GM04503 (cell line): ENCODE measurements around the gene TRIAP1.
"Not testable (repeated sequence)": the region's sequence is repeated elsewhere in the genome, so short reads cannot be mapped to it uniquely, and the experiment has no call there.

Source experiments
- DNase-seq: peaks from one replicate; pipeline ENCODE4 v3.0.0-alpha.2; 2012; ENCODE audit warnings: low read depth

The TRIAP1 gene

DNA sequence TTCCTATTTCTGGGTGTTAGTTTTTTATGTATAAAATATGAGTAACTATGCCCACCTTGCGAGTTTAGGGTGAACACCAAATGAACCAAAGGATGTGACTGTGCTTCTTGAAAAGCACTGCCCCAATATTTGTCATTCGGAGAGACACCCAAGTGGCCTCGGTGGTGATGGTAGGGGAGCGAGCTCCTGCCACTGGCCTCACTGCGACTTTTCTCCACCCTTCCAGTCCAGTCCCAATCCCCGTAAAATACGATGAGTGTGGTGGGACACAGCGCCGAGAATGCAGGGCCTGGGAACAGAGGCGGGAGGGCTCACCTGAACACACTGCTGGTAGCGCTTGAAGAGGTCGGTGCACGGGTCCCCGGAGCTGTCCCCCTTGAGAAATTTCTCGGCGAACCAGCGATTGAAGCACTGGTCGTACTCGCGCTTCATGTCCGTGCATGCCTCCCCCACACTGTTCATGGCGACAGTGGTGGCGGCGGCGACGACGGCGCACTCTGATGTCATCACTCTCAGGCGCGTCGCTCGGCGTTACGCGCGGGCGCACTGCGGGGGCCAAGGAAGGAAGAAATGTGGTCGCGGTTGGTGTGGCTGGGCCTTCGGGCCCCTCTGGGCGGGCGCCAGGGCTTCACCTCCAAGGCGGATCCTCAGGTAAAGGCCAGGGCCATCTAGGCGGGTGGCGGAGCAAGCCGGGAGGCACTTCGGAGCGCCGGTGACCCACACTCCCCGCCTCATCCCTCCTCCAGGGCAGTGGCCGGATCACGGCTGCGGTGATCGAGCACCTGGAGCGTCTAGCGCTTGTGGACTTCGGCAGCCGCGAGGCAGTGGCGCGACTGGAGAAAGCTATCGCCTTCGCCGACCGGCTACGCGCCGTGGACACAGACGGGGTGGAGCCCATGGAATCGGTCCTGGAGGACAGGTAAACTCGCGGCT is at the start of gene TRIAP1, which contains the start of gene GATC:
TRIAP1 (minus strand) TSS at position 474 of the 933 bp plus-strand sequence; CDS start at position 462, 12 bp downstream.
GATC (plus strand) TSS at position 534 of the 933 bp plus-strand sequence; CDS start at position 571, 37 bp downstream.
- DNase-seq, result no peak

GRCh38 chr12:120495186-120495730 is 49.1 kb upstream of the TRIAP1 start:
- no peak for DNase-seq

DNA sequence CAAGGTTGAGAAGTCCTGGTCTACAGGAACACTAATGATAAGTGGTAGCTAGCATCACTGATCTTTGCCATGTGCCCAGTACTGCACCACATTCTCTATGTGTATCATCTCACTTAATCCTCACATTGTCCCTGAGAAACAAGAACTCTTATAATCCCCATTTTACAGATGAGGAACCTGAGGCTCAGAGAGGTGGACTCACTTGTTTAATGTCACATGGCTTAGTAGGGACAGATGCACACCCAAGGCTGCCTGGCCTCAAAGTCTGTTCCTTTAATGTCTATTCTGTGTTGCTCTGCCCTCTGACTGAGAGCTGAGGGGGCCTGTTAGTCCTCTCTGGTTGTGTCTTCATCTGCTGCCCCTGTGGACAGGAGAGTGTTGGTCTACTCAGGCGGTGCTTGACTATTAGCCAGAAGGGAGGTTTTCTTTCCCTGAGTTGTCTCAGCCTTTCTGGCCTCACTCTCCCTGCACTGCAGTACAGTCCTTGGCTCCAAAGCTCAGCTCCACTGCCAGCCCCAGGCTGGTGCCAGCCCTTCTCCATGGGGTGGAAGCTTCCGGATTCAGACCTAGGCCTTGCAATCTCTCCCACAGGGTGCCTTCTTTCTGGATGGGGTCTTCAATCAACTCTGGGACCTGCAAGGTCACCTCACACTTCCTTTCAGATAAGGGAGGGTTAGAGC is 44.8 kb upstream of the TRIAP1 start:
- no peak for DNase-seq

GRCh38 chr12:120490325-120490724 is 44.1 kb upstream of the TRIAP1 start:
- DNase-seq, result no peak

- no peak for DNase-seq
Observed at GRCh38 chr12:120489018-120489417, 42.8 kb upstream of the TRIAP1 start.

DNA sequence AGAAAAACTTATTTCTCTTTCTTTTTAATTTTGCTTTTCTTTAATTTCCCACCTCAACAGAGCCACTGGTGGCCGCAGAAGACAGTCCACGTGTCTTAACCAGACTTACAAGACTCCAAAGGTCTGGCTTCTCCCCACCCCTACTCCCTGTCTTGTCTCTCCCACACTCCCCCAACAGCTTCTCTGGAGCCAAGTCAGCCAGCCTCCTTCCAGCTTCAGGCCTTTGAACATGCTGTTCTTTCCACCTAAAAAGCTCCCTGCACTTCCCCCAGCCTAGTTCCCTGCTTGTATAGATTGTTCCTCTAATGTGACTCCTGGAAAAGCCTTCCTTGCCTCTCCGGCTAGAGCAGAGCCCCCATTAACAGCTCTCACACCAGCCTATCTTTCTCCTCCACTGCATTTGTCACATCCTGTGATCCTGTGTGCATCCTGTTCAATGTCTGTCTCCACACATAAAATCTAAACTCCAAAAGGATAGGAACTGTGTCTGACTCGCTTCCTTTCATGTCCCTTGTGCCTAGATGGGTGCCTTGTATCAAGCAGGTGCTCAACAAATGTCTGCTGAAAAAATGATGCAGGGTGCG is 42.0 kb upstream of the TRIAP1 start:
- no peak for DNase-seq

- not testable (repeated sequence) for DNase-seq
Observed at GRCh38 chr12:120487552-120487951, 41.4 kb upstream of the TRIAP1 start.

DNA sequence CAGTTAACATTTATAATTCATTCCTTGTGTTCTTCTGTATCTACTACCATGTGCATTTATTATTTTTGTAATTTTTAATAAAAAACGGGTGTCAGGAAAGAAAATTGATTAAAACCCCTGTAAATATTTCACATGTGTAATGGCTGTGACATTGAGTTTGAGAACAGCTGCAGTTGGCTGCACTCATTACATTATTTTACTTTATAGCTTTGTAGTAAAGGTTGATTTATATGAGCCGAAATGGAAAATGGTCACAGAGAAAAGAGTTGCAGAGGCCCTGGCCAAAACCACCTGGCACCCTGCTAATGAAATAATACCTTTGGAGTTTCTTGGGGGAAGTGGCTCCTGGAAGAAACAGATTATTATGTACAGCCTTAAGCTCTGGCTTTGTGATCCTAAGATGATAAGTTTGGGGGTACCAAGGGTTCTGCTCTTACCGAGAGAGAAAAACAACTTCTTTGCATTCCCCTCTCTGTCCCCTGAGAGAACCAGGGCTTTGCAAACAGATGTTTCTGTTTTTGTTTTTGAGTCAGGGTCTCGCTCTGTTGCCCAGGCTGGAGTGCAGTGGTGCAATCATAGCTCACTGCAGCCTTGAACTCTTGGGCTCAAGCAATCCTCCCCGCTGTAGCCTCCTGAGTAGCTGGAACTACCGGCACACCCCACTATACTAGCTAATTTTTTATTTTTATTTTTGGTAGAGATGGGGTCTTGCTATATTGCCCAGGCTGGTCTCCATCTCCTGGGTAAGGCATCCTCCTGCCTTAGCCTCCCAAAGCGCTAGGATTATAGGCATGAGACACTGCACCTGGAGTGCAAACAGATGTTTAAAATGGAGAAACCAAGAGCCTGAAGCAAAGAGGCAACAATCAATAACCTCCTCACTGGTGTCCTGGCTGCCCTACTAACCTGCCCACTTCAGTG is 40.0 kb upstream of the TRIAP1 start:
- no peak for DNase-seq

DNA sequence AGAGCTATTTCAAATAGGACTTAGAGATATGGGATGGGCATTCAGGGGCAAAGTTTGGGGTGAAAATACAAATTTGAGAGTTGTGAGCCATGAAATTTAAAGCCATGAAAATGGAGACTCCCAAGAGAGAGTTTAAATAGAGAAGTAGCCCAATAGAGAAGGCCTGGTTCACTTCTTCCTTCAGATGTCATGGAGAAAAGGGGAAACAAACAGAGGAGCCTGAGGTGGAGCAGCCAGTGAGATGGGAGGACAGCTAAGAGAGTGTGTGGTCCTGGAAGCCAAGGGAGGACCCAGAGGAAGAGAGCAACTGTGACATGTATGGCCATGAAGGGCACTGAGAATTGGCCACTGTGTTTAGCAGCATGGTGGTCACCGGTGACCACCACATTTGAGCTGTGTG is 37.4 kb upstream of the TRIAP1 start:
- DNase-seq, result no peak

DNA sequence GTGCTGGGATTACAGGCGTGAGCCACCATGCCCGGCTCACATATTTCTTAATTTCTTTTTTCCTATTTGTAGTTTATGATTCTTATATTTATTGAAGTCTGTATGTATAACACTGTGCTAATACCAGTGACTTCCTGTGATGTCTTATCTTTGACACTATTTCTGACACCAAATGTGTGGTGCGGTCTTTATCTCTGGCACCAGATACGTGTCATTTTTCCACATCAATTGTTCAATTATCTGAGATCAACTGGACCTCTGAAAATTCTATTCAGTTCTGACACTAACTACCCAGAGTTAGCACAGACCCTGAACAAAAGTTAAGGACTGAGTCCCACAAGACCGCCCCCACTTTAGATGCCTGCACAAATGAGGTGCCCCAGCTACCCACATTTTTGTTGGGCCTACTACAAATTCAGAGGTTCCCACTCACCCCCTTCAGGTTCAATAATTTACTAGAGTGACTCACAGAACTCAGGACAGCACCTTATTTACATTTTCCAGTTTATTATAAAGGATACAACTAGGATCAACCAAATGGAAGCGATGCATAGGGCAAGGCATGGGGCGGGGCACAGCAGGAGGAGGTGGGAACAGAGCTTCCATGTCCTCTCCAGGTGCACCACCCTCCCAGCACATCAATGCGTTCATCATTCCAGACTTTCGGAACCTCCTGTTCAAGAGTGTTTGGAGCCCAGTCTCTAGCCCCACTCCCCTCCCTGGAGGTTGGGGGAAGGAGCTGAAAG is 35.0 kb upstream of the TRIAP1 start:
- DNase-seq, result no peak

DNA sequence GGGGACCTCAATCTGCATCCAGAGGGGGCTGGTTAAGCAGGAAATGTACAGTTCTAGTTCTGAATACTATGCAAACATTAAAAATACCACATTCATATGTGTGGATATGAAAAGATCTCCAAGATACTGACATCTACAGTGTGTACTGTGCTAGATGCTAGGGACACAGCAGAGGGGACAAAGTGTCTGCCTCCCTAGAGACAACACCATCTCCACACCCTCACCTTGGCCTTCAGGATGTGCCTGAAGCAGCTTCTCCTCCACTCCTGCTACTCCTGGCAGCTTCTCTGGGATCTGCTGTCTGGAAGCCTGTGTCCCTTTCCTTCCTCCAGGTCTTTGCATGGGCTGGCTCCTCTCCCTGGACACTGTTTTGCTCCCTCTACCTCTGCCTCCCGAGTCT is 34.0 kb upstream of the TRIAP1 start:
- no peak for DNase-seq

DNA sequence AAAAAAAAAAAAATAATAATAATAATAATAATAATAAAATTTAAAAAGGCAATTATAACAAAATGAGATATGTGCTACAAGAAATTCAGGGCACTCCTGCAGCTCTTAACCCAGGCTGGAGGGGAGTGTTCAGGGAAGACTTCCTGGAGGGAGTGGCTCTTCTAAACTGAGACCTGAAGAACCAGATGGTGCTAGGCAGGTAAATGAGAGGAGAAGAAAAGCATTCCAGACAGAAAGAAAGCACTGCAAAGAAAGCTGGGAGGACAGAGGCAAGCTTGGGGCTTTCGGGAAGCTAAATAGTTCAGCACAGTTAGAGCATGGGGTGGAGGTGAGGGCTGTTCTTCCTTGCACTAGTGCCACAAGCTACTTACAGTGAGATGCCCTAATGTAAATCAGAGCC is 33.3 kb upstream of the TRIAP1 start:
- DNase-seq, result no peak

DNA sequence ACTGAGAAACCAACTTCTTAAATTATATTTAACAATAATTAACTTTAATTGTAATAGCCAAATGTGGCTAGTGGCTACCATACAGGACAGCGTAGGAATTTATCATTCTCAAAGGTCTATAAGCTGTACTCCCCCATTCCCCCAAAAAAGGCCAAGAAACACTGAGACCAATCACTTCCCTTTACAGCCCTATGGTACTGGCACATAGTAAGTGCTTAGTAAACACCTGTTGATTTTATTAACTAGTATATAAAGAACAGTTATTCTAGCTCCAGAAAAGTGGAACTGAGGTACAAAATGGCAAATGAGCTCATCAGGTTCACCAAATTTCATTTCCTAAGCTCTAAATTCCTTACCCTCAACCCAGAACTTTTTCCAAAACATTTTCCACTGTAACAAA is 29.5 kb upstream of the TRIAP1 start:
- DNase-seq, result no peak

DNA sequence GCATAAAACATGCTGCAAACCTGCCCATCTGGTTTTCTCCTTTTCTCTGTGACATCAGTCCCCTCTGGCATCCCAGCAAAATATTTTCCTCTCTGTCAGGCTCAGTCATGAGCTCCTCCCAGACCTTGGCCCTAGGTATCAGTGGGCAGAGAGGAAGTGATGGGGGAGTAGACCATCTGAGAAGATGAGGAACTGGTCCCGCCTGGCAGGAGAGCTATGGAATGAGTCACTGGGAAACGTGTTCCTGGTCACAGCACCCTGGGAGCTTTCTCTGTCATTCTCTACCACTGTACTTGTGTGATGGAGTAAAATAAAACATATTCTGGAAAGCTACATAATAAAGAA is 28.4 kb upstream of the TRIAP1 start:
- DNase-seq, result no peak

DNA sequence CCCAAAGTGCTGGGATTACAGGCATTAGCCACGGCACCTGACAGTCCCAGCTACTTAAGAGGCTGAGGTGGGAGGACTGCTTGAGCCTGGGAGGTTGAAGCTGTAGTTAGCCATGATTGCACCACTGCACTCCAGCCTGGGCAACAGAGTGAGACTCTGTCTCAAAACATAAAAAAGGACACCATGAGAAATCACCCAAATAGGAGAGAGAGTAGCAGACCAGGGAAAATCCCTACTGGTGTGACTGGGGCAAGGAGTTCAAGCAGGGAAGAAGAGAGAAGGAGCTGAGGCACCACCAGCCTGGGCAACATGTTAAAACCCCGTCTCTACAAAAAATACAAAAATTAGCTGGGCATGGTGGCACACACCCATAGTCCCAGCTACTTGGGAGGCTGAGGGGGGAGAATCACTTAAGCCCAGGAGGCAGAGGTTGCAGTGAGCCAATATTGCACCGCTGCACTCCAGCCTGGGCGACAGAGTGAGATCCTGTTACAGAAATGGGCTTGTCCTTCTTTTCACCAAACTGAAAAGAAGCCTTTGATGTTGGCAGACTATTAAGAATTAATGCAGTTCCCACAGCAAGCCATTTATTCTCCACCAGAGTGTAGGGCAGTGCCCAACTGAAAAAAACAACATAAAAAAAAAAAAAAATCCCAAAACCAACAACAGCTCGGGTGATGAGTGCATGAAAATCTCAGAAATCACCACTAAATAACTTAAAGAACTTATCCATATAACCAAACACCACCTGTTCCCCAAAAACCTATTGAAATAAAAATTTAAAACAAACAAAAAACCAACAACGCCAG is 27.8 kb upstream of the TRIAP1 start:
- DNase-seq, result no peak

DNA sequence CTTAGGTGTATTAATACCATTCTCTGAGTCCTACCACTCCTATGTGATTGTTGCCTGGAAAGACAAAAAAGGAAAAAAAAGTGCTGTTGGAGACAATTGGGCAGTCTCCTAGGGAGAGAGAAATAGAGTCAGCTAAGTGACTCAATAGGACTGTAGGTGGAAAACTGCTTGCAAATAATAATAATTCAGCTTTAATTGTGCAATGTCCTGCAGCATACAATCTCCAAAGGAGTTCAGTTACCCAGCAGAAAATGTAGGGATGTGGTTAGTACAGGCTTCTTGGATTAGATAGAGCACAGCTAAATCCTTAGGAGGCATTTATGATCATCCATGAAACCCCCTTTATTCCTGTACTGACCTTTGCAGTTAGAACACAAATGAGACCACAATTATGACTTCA is 26.3 kb upstream of the TRIAP1 start:
- no peak for DNase-seq

DNA sequence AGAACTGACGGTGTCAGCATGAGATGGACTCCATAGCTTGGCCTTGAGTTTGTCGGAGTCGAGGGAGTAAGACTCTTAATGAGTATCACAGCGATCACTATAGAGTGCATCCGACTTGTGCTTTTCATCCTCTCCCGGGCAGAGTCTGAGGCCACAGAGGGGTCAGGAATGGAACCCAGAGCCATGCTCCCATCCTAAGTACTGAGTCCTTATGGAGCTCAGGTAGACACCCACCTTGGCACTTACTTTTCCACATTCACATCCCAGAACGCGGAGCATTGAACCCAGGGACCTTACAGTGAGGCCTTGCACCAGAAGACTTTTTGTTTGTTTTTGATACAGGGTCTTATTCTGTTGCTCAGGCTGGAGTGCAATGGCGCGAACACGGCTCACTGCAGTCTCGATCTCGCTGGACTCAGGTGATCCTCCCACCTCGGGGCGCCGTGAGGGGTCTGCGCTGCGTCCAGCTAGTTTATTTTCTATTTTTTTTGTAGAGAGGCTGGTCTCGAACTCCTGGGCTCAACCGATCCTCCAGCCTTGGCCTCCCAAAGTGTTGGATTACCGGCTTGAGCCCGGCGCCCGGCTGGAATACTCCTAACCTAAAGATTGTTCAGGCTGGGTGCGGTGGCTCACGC is 24.1 kb upstream of the TRIAP1 start:
- DNase-seq, result no peak

- DNase-seq, result peak; percentile 66
Observed at GRCh38 chr12:120469450-120470149, 23.4 kb upstream of the TRIAP1 start, which contains the start of gene SRSF9. TSS of gene SRSF9 (minus strand) at chr12:120469748. CDS start at chr12:120469609, 139 bp downstream.
